ENCODE measurements around the gene FRG1. TPM values are rescaled to one million over a fixed set of nuclear protein-coding genes. Genes with fewer than 3 reads are reported as not detected.
"Not testable (repeated sequence)": the region's sequence is repeated elsewhere in the genome, so short reads cannot be mapped to it uniquely, and the experiment has no call there.

Gene FRG1
- total RNA-seq, 1 experiment from 2014 or later = 35.1 TPM

DNA sequence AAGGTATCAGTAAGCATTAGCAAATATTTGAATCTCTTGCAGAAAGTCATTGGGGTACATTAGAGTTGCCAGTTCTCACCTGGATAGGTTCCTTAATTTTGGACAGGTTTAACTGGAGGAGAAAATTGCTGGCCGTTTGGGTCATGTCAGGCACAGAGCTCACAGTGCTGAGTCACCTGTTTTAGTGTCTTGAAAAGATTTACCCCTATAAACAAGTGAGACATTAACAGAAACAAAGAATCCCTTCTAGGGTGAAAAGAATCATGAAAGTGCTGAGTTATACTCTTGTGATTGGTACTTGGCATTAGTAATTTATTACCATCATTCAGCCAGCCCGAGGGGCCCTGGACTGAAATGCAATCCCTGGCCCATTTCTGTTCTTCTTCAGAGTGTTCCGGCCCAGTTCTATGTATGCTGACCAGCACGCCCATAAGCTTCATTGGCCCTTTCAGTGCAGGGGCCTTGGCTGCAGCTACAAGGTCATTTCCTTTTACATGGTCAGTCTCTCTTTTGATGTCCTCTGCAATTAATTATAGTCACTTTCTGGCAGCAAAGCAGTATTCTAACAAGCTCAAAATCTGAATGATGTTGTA lies 45.1 kb downstream of the FRG1 start:
- not testable (repeated sequence) for DNase-seq (ENCODE audit: low read depth)

DNA sequence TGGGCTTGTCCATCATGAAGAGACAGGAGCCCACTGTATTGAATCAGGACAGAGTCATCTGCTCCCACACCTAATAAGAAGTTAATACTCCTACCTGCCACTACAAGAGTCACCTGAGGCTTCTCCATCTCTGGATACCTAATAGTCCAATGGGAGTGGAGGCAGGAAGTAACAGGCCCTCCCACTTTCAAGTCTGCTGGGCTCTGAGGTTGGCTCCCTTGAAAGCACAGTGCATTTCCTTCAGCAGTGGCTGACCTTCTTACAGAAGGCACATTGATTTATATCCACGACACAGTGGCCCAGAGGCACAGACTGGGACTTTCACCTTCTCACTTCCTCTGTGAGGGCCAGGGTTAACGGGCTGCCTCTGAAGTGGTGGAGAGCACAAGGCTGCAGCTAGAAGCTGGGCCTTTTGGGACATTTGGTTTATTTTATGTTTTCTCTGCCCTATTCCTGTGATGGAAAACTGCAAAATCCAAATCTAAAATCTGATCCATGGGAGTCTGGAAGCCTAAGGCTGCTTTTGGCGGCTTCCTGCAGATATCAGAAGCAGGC lies 48.3 kb downstream of the FRG1 start:
- no peak for DNase-seq (ENCODE audit: low read depth)

DNA sequence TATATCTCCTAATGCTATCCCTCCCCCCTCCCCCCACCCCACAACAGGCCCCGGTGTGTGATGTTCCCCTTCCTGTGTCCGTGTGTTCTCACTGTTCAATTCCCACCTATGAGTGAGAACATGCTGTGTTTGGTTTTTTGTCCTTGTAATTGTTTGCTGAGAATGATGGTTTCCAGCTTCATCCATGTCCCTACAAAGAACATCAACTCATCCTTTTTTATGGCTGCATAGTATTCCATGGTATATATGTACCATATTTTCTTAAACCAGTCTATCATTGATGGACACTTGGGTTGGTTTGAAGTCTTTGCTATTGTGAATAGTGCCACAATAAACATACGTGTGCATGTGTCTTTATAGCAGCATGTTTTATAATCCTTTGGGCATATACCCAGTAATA lies 49.3 kb downstream of the FRG1 start:
- not testable (repeated sequence) for DNase-seq (ENCODE audit: low read depth)

Other genes starting within 250 kb of the FRG1 start
- gene FRG2, start 86.4 kb downstream of the FRG1 start, total RNA-seq (2014; rRNA removed; shearing (Covaris generic)) = 0.11 TPM in 1 of 2 replicates, not detected in the other
- not detected in 2 replicates for gene DBET, start 123.6 kb downstream of the FRG1 start, total RNA-seq (2014; rRNA removed; shearing (Covaris generic))
- not detected in 2 replicates for gene DUX4, start 232.9 kb downstream of the FRG1 start, total RNA-seq (2014; rRNA removed; shearing (Covaris generic))